PC-9 (cell line): ENCODE results near the gene ZBED4. TPM values are rescaled to one million over a fixed set of nuclear protein-coding genes. Genes with fewer than 3 reads are reported as not detected.

Experiments
- BruUV-seq: library from RNA; stranded (reverse); fragments of 400-500 nt; replicated peaks from 2 replicates; lab custom pipeline; 2021; lab: Mats Ljungman, UMichigan
- CTCF ChIA-PET: fragments of 300-600 bp; sonication (Branson Sonifier 250); formaldehyde crosslinking; loops from one replicate; lab custom pipeline; 2022; ENCODE audit warnings: antibody characterized with exemption; lab: Charles Lee
- POLR2A ChIA-PET: fragments of 300-600 bp; sonication (Branson Sonifier 250); formaldehyde crosslinking; loops from one replicate; lab custom pipeline; 2022; ENCODE audit warnings: antibody characterized with exemption; ENCODE audit not compliant: unreplicated experiment; lab: Charles Lee
- DNase-seq, 2 experiments: peaks; one replicate each; pipeline versions ENCODE4 v3.0.0 to v3.0.0-alpha.2; 2015 to 2022; ENCODE audit warnings: mixed read lengths in 1 of 2
- H2AFZ ChIP-seq: fragments of 200-600 bp; sonication (generic); 2 replicates; pipeline ENCODE4 v1.8.1; 2017; ENCODE audit warnings: antibody characterized with exemption
- H3F3A ChIP-seq: fragments of 200-600 bp; sonication (generic); 2 replicates; pipeline ENCODE4 v1.8.1; 2017; ENCODE audit warnings: antibody characterized with exemption, mild to moderate bottlenecking, low read depth; ENCODE audit not compliant: insufficient read depth
- H3K27ac ChIP-seq: fragments of 200-600 bp; sonication (generic); 2 replicates; pipeline ENCODE4 v1.6.1; 2016; ENCODE audit warnings: mixed run types
- H3K27me3 ChIP-seq: fragments of 200-600 bp; sonication (generic); 2 replicates; pipeline ENCODE4 v1.6.1; 2016; ENCODE audit warnings: low read depth, mixed run types; ENCODE audit not compliant: insufficient read depth
- H3K36me3 ChIP-seq: fragments of 200-600 bp; sonication (generic); 2 replicates; pipeline ENCODE4 v1.6.1; 2016; ENCODE audit warnings: low read depth, mixed run types
- H3K4me1 ChIP-seq: fragments of 200-600 bp; sonication (generic); replicated peaks from 2 replicates; pipeline ENCODE4 v1.6.1; 2016; ENCODE audit warnings: mixed run types; ENCODE audit not compliant: insufficient read depth
- H3K4me2 ChIP-seq: fragments of 200-600 bp; sonication (generic); 2 replicates; pipeline ENCODE4 v1.6.1; 2017; ENCODE audit warnings: mixed run types
- H3K4me3 ChIP-seq: fragments of 200-600 bp; sonication (generic); 2 replicates; pipeline ENCODE4 v1.6.1; 2016; ENCODE audit warnings: mixed run types
- H3K79me2 ChIP-seq: fragments of 200-600 bp; sonication (generic); 2 replicates; pipeline ENCODE4 v1.6.1; 2017; ENCODE audit warnings: low read depth, mixed run types
- H3K9me2 ChIP-seq: fragments of 200-600 bp; sonication (generic); 2 replicates; pipeline ENCODE4 v1.8.1; 2017; ENCODE audit warnings: mild to moderate bottlenecking; ENCODE audit not compliant: insufficient read depth
- H3K9me3 ChIP-seq: fragments of 200-600 bp; sonication (generic); 2 replicates; pipeline ENCODE4 v1.8.1; 2016; ENCODE audit warnings: low read depth; ENCODE audit not compliant: insufficient read depth
- H4K20me1 ChIP-seq: fragments of 200-600 bp; sonication (generic); 2 replicates; pipeline ENCODE4 v1.8.1; 2017; ENCODE audit not compliant: insufficient read depth
- EZH2 ChIP-seq: fragments of 200-600 bp; sonication (generic); IDR thresholded peaks from 2 replicates; pipeline ENCODE4 v1.8.0; 2017; ENCODE audit warnings: antibody characterized with exemption, low read depth
- intact Hi-C: fragments of 100-400 bp; cut with micrococcal nuclease; formaldehyde crosslinking; loops from one replicate; pipeline ENCODE4 v1.10.0; 2022; ENCODE audit not compliant: unreplicated experiment
- total RNA-seq: library from RNA; stranded (reverse); gene quantifications from 2 replicates; pipeline ENCODE4 v1.2.3, GENCODE V29; 2021
- TF ChIP-seq, protein P1 (sequence below): fragments of 200-600 bp; sonication (generic); conservative IDR thresholded peaks from 2 replicates; pipeline ENCODE4 v1.6.1; 2017; ENCODE audit warnings: mixed run types, antibody characterized with exemption, mild to moderate bottlenecking, moderate library complexity

The ZBED4 gene
- total RNA-seq, 1 experiment from 2014 or later: 21.4 TPM

DNA sequence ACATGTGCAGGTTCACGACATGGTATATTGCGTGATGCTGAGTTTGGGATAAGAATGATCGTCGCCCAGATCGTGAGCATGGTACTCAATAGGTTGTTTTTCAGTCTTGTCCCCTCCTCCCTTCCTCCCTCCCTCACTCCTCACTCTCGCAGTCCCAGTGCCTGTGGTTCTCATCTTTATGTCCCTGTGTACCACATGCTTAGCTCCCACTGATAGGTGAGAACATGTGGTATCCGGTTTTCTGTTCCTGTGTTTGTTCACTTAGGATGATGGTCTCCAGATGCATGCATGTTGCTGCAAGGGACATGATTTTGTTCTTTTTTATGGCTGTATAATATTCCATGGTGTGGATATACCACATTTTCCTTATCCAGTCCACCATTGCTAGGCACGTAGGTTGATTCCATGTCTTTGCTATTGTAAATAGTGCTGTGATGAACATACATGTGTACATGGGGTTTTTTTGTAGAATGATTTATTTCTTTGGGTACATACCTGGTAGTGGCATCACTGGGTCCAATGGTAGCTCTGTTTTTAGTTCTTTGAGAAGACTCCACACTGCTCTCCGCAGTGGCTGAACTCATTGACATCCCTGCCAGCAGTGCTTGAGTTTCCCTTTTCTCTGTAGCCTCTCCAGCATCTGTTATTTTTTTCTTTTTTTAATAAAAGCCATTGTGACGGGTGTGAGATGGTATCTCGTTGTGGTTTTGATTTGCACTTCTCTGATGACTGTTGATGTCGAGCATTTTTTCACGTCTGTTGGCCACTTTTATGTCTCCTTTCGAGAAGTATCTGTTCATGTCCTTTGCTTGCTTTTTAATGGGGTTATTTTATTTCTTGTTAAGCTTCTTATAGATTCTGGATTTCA is 16.4 kb downstream of the ZBED4 start:
- no peak for DNase-seq
- Histone ChIP-seq H3K79me2 (peaks cover 96% of the 10 kb centered on the region), H3F3A (no peaks in the 10 kb centered on the region; the same call in 1 of the 2 replicates), H3K4me2 (no peak overlapping the region), H3K27ac (no peak overlapping the region), H2AFZ (no peak overlapping the region), H3K4me3 (no peak overlapping the region), H3K27me3 (no peaks in the 10 kb centered on the region), H3K4me1 (no peaks in the 10 kb centered on the region), H3K9me2 (no peaks in the 10 kb centered on the region), H3K36me3 (peaks cover 42% of the 10 kb centered on the region), H3K9me3 (peaks cover 25% of the 10 kb centered on the region), H4K20me1 (peaks cover 29% of the 10 kb centered on the region)
- no peak for TF ChIP-seq EZH2
- TF ChIP-seq, protein P1, sequence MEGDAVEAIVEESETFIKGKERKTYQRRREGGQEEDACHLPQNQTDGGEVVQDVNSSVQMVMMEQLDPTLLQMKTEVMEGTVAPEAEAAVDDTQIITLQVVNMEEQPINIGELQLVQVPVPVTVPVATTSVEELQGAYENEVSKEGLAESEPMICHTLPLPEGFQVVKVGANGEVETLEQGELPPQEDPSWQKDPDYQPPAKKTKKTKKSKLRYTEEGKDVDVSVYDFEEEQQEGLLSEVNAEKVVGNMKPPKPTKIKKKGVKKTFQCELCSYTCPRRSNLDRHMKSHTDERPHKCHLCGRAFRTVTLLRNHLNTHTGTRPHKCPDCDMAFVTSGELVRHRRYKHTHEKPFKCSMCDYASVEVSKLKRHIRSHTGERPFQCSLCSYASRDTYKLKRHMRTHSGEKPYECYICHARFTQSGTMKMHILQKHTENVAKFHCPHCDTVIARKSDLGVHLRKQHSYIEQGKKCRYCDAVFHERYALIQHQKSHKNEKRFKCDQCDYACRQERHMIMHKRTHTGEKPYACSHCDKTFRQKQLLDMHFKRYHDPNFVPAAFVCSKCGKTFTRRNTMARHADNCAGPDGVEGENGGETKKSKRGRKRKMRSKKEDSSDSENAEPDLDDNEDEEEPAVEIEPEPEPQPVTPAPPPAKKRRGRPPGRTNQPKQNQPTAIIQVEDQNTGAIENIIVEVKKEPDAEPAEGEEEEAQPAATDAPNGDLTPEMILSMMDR: no peak
- intact Hi-C loops: no loop called here
- CTCF ChIA-PET: no interaction called here
- POLR2A ChIA-PET: no interaction called here
- BruUV-seq: no TSS peak

DNA sequence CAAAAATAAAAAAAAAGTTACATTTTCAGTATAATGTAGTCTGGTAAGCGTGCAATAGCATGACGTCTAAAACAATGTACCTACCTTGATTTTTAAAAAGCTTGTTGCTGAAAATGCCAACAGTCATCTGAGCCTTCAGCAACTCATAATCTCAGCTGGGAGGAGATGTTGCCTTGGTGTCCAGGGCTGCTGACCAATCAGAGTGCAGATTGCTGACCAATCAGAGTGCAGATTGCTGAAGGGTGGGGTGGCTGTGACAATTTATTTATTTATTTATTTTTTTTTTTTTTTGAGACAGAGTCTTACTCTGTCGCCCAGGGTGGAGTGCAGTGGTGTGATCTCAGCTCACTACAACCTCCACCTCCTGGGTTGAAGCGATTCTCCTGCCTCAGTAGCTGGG is 17.8 kb downstream of the ZBED4 start:
- BruUV-seq: no TSS peak
- POLR2A ChIA-PET: interaction anchor here (0.6 kb wide), 1 partner anchor 547 kb away, joined by 4 read pairs; no protein-coding TSS in a partner anchor
- Histone ChIP-seq H3F3A (peaks cover 8% of the 10 kb centered on the region; the same call in 1 of the 2 replicates), H3K79me2 (peaks cover 94% of the 10 kb centered on the region), H2AFZ (no peak overlapping the region), H3K4me3 (no peak overlapping the region), H3K9me3 (peaks cover 15% of the 10 kb centered on the region), H4K20me1 (peaks cover 35% of the 10 kb centered on the region), H3K9me2 (no peaks in the 10 kb centered on the region), H3K27me3 (no peaks in the 10 kb centered on the region), H3K27ac (no peak overlapping the region), H3K4me1 (no peaks in the 10 kb centered on the region), H3K36me3 (peaks cover 29% of the 10 kb centered on the region), H3K4me2 (no peak overlapping the region)
- DNase-seq: no peak
- intact Hi-C loops: no loop called here
- TF ChIP-seq, protein P1: no peak
- no peak for TF ChIP-seq EZH2
- CTCF ChIA-PET: interaction anchor here (0.6 kb wide), 1 partner anchor 9 kb away, joined by 3 read pairs; no protein-coding TSS in a partner anchor

DNA sequence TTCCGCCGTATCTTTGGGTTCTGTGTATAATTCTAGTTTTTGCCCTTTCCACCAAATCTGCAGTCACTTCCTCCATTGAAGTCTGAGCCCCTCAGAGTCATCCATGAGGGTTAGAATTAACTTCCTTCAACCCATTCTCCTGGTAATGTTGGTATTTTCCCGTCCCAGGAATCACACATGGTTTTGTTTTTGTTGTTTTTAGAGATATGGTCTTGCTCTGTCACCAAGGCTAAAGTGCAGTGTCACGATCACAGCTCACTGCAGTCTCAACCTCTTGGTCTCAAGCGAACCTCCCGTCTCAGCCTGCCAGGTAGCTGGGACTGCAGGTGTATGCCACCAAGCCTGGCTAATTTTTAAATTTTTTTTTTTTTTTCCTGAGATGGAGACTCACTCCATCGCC is 18.7 kb downstream of the ZBED4 start:
- no peak for DNase-seq
- H3K79me2 ChIP-seq: peaks cover 90% of the 10 kb centered on the region
- H3F3A ChIP-seq: peaks cover 13% of the 10 kb centered on the region; the same call in 1 of the 2 replicates
- H3K27ac ChIP-seq: no peak overlapping the region
- ChIA-PET CTCF (no interaction called here), POLR2A (no interaction called here)
- no TSS peak for BruUV-seq
- peaks cover 36% of the 10 kb centered on the region for H4K20me1 ChIP-seq
- H3K36me3 ChIP-seq: peaks cover 25% of the 10 kb centered on the region
- H3K9me2 ChIP-seq: no peaks in the 10 kb centered on the region
- H3K4me2 ChIP-seq: no peak overlapping the region
- TF ChIP-seq EZH2: no peak
- TF ChIP-seq, protein P1: no peak
- intact Hi-C loops: no loop called here
- no peaks in the 10 kb centered on the region for H3K4me1 ChIP-seq
- H3K4me3 ChIP-seq: no peak overlapping the region
- H3K9me3 ChIP-seq: peaks cover 13% of the 10 kb centered on the region; the same call in 1 of the 2 replicates
- no peak overlapping the region for H2AFZ ChIP-seq
- no peaks in the 10 kb centered on the region for H3K27me3 ChIP-seq
